Gastroesophageal sphincter (tissue), 4 donors: Measurements from ENCODE around the gene HCRTR2. TPM values are rescaled to one million over a fixed set of nuclear protein-coding genes. Genes with fewer than 3 reads are reported as not detected.
"Not testable (repeated sequence)": the region's sequence is repeated elsewhere in the genome, so short reads cannot be mapped to it uniquely, and the experiment has no call there.

Source experiments
- ATAC-seq: fragments of 150-250 bp; one replicate; pipeline ENCODE4 v1.9.1; 2016; ENCODE audit warnings: mild to moderate bottlenecking, moderate library complexity
- H3K27ac ChIP-seq, 4 donors: fragments of 200-600 bp; sonication (generic) in 3 of 4; 1 replicate in 3 of 4; 2 replicates in 1 of 4; pipeline ENCODE4 v1.5.1; 2016 to 2019
- H3K27me3 ChIP-seq: fragments of 200-600 bp; sonication (generic); one replicate; pipeline ENCODE4 v1.5.1; 2019
- H3K36me3 ChIP-seq, 2 donors: fragments of 200-600 bp; sonication (generic); one replicate each; pipeline ENCODE4 v1.5.1; 2019; ENCODE audit warnings: control low read depth in 1 of 2
- H3K4me1 ChIP-seq, 3 donors: fragments of 200-600 bp; sonication (generic); 1 replicate in 2 of 3; 2 replicates in 1 of 3; pipeline ENCODE4 v1.5.1; 2016 to 2019; ENCODE audit warnings: control low read depth in 2 of 3
- H3K4me3 ChIP-seq, 2 donors: fragments of 200-600 bp; sonication (generic); one replicate each; pipeline ENCODE4 v1.5.1; 2019; ENCODE audit warnings: mild to moderate bottlenecking in 1 of 2, moderate library complexity in 1 of 2
- H3K9me3 ChIP-seq, 3 donors: fragments of 200-600 bp; sonication (generic); one replicate each; pipeline ENCODE4 v1.5.1; 2017 to 2019; ENCODE audit warnings: control low read depth in 2 of 3
- CTCF ChIP-seq, 4 experiments: fragments of 200-600 bp in 2 of 4; fragments of 450-650 bp in 2 of 4; sonication (generic) in 1 of 4; IDR thresholded peaks; one replicate each; pipeline ENCODE4 v1.5.1; 2017 to 2019; ENCODE audit warnings: antibody characterized with exemption in 4 of 4, mild to moderate bottlenecking in 2 of 4, moderate library complexity in 2 of 4
- EP300 ChIP-seq: sonication (generic); formaldehyde crosslinking; IDR thresholded peaks from one replicate; pipeline ENCODE4 v1.6.1; 2017; ENCODE audit warnings: antibody characterized with exemption, mild to moderate bottlenecking
- POLR2A ChIP-seq, 2 donors: fragments of 450-650 bp; IDR thresholded peaks; one replicate each; pipeline ENCODE4 v1.6.1; 2017; ENCODE audit warnings: antibody characterized with exemption in 2 of 2, mild to moderate bottlenecking in 2 of 2, moderate library complexity in 1 of 2
- POLR2AphosphoS5 ChIP-seq: sonication (generic); formaldehyde crosslinking; IDR thresholded peaks from one replicate; pipeline ENCODE4 v1.6.1; 2017; ENCODE audit warnings: antibody characterized with exemption
- WGBS, 2 donors: methylation state at CpG; one replicate each; pipeline ENCODE4 v1.1.5; 2018; ENCODE audit warnings: low coverage in 1 of 2; 5-methylcytosine and 5-hydroxymethylcytosine counted together
- total RNA-seq, 4 donors: library from RNA; depleted of rRNA; stranded (reverse); fragments of >200 nt; gene quantifications; one replicate each; pipeline ENCODE4 v1.1.0, GENCODE V29; 2016

Gene HCRTR2
- total RNA-seq, 4 donors from 2014 or later, result 0.42 TPM; not detected in 3

- TF ChIP-seq EP300 (no peak), CTCF (IDR thresholded peaks at IDR 0.05) (no peak), POLR2AphosphoS5 (no peak), POLR2A (IDR thresholded peaks at IDR 0.05) (no peak)
- no peak overlapping the region for H3K27ac ChIP-seq
- H3K9me3 ChIP-seq, result no peaks in the 10 kb centered on the region
Observed at GRCh38 chr6:55290736-55291135, 116.4 kb downstream of the HCRTR2 start.

GRCh38 chr6:55293116-55293515 is 118.8 kb downstream of the HCRTR2 start:
- H3K9me3 ChIP-seq, result peaks cover 0 to 6% (median 0%) of the 10 kb centered on the region in 3 donors
- TF ChIP-seq CTCF (IDR thresholded peaks at IDR 0.05), result no peak
- no peaks in the 10 kb centered on the region for H3K4me1 ChIP-seq
- no peak overlapping the region for H3K27ac ChIP-seq
- H3K4me3 ChIP-seq, result no peak overlapping the region
- ATAC-seq, result no peak
- no peaks in the 10 kb centered on the region for H3K27me3 ChIP-seq
- 35 to 83% methylated on average over 2 of the region's 2 CpGs for WGBS, 2 donors
- no peaks in the 10 kb centered on the region for H3K36me3 ChIP-seq

More at GRCh38 chr6:55290736-55291135, 116.4 kb downstream of the HCRTR2 start:
- Histone ChIP-seq H3K4me3 (no peak overlapping the region), H3K36me3 (no peaks in the 10 kb centered on the region), H3K27me3 (no peaks in the 10 kb centered on the region), H3K4me1 (no peaks in the 10 kb centered on the region)
- ATAC-seq, result no peak
- WGBS, 2 donors, result 83 to 88% methylated on average over 2 of the region's 2 CpGs

DNA sequence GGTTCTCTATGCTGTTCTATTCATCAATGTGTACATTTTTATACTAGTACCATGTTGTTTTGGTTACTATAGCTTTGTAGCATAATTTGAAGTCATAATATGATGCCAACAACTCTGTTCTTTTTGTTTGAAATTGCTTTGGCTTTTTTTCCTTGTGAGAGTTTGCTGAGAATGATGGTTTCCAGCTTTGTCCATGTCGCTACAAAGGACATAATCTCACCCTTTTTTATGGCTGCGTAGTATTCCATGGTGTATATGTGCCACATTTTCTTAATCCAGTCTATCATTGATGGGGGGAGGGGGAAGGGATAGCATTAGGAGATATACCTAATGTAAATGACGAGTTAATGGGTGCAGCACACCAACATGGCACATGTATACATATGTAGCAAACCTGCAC is 122.9 kb downstream of the HCRTR2 start:
- not testable (repeated sequence) for H3K27ac ChIP-seq, H3K4me1 ChIP-seq, H3K4me3 ChIP-seq, H3K27me3 ChIP-seq, H3K9me3 ChIP-seq, H3K36me3 ChIP-seq, ATAC-seq
- 80 to 100% methylated on average over 1 to 3 of the region's 3 CpGs for WGBS, 2 donors

DNA sequence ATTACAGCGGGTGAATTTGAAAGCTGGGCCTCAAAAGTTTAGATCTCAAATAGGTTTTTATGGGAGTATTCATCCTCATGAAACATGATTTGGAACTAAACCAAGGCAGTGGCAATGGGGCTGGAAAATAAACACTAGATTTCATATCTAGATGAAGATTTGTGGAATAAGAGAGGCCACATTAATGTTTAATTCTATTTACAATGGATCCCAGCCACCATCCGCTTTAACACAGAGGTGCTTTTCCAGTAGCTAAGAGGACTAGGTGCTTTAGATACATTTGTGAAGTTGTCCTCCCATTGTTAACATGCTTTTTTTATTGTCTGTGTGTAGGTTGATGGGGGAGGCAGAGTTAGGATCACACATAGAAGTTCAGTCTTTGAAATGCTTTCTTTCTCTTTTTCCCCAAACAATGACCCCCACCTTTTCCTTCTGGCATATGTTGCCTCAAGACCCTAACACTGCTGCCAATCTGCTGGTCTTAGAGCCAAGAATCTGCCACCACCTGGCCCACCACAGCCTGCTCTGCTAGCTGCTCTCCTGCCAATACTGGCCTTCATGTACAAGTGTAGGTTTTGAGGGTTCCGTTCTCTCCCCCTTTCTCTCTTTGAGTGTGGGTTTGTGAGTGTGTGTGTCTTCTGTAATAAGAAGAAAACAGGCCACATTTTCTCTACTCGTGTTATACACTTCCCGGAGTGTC is 125.1 kb downstream of the HCRTR2 start:
- 59 to 85% methylated on average over 3 to 5 of the region's 5 CpGs for WGBS, 2 donors
- H3K27me3 ChIP-seq, result no peaks in the 10 kb centered on the region
- H3K4me3 ChIP-seq, result no peak overlapping the region
- peaks cover 0 to 6% (median 0%) of the 10 kb centered on the region in 3 donors for H3K9me3 ChIP-seq
- no peaks in the 10 kb centered on the region for H3K36me3 ChIP-seq
- no peaks in the 10 kb centered on the region for H3K4me1 ChIP-seq
- H3K27ac ChIP-seq, result no peak overlapping the region
- TF ChIP-seq POLR2A (IDR thresholded peaks at IDR 0.05), result no peak
- TF ChIP-seq CTCF (IDR thresholded peaks at IDR 0.05), result no peak
- no peak for TF ChIP-seq POLR2AphosphoS5
- no peak for TF ChIP-seq EP300
- ATAC-seq, result no peak

- no peak for ATAC-seq
- no peak for TF ChIP-seq EP300
- TF ChIP-seq POLR2AphosphoS5, result no peak
- no peak for TF ChIP-seq CTCF (IDR thresholded peaks at IDR 0.05)
- TF ChIP-seq POLR2A (IDR thresholded peaks at IDR 0.05), result no peak
- 75 to 83% methylated on average over 1 of the region's 1 CpG for WGBS, 2 donors
- H3K4me3 ChIP-seq, result no peak overlapping the region
- no peaks in the 10 kb centered on the region for H3K4me1 ChIP-seq
- no peaks in the 10 kb centered on the region for H3K27me3 ChIP-seq
- no peak overlapping the region for H3K27ac ChIP-seq
- H3K9me3 ChIP-seq, result no peaks in the 10 kb centered on the region
- no peaks in the 10 kb centered on the region for H3K36me3 ChIP-seq
Observed at GRCh38 chr6:55304747-55305146, 130.4 kb downstream of the HCRTR2 start.
